HG03139 (cell line): ENCODE measurements around the gene CADPS.

Source experiments
- ATAC-seq: cut with Tn5 transposase; IDR thresholded peaks from one replicate; pipeline ENCODE4 v1.9.1; 2021; ENCODE audit not compliant: unreplicated experiment

The CADPS gene

GRCh38 chr3:62647711-62648110 lies 227.5 kb downstream of the CADPS start:
- ATAC-seq: no peak

GRCh38 chr3:62644493-62644892 lies 230.7 kb downstream of the CADPS start:
- ATAC-seq: no peak

DNA sequence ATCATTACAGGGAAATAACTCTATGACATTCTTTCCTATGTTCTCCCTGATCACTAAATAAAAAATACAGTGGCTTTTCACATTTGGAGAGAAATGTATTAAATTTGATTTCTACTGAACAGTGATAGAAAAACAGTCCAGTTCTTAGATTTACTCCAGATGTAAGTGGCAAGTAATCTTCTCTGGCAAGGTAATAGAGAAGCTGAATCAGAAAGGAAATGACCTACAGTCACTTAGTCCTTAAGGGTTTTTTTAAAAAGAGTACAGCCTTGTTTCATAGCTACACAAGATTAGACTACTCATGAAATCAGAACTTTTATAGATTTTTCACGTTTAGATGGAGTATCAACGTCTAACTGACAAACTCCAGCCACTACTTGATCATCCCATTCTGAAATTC lies 236.9 kb downstream of the CADPS start:
- no peak for ATAC-seq

- ATAC-seq: no peak
Observed at GRCh38 chr3:62636235-62636826, 238.9 kb downstream of the CADPS start.

- no peak for ATAC-seq
Observed at GRCh38 chr3:62632510-62633294, 242.5 kb downstream of the CADPS start.

- no peak for ATAC-seq
Observed at GRCh38 chr3:62631488-62631887, 243.7 kb downstream of the CADPS start.

DNA sequence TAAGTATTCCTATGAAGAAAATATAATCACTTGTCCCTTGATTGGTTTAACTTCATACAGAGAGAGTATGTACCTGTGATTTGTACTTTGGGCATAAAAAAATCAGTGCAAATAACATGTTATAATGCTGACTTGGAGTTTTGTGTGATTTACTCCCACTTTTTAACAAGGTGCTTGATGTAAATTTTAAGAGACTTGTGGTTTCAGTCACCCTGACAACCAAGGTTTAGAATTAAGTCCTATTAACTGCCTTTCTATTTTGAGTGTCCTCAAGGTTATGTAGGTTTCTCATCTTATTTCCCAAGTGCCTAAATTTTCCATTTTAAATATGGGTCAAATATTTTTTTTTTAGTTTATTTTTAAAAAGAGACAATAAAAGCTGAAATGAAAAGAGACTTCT lies 244.6 kb downstream of the CADPS start:
- ATAC-seq: no peak

DNA sequence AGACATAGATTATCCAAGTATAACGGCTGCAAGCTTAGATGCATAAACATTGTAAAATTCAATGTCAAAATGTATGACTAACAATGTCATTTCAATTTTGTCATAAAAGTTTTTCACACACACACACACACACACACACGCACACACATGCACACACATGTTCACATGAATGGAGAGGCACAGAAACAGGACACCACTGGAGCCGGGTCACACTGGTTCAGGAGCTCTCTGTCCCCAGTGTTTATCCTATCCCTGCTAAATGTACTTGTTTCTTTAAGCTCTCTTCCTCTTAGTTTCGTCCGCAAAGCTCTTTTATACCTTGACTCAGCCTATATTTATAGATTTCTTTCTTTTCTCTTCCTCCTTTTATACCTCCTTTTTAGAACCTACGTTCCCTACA lies 249.9 kb downstream of the CADPS start:
- ATAC-seq: no peak

GRCh38 chr3:62624185-62624584 lies 251.0 kb downstream of the CADPS start:
- no peak for ATAC-seq

GRCh38 chr3:62622553-62623174 lies 252.6 kb downstream of the CADPS start:
- ATAC-seq: no peak

DNA sequence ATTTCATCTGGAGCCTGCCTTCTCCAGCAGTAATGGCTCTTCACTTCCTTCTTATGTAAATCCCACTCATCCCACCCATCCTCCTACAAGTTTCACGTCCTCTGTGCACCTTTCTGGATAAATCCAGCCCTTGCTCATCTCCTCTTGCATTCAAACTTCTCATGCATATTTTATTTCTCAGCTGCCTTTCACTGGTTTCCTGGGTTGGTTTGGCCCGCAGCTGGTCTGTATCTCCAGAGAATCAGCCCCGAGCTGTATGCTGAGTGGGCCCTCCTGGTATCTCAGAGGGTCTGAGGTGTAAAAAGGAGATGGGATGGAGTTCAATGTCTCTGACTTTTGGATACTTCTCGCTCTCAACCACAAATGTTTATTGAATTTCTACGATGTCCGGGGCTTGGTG lies 253.3 kb downstream of the CADPS start:
- ATAC-seq: no peak

DNA sequence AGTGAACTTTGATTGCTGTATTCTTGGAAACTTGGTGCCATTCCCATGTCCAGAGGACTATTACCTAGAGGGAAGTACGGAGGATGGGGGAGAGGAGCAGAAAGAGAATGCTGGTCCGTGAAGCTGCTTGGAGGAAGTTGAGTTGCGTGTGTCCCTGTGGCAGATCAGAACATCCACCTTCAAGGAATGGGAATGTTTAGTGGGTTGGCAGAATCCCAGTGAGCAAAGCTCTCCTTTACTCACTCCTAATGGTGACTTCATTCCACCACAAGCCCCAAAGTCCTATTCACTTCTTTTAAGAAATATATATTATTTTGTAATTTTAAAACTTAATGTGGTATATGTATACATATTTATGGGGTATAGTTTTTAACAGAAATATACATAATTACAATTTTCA lies 254.0 kb downstream of the CADPS start:
- no peak for ATAC-seq

- ATAC-seq: no peak
Observed at GRCh38 chr3:62615258-62615849, 259.9 kb downstream of the CADPS start.

DNA sequence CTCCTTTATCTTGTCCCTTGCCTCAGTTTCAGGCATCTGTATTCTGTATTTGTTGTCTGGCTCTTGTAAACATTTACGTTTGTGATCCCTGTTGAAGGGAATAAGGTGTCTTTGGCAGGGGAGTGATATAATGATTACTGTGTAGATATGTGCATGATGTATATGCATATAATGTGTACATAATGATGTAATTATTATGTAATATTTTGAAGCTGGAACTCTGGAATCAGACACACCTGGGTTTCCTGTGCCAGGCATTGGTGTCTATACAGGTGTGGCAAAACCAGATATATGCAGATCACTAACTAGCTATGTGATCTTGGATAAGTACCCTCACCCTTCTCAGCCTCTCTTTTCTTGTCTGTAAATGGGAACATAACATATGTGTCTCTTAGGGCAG lies 260.7 kb downstream of the CADPS start:
- no peak for ATAC-seq

DNA sequence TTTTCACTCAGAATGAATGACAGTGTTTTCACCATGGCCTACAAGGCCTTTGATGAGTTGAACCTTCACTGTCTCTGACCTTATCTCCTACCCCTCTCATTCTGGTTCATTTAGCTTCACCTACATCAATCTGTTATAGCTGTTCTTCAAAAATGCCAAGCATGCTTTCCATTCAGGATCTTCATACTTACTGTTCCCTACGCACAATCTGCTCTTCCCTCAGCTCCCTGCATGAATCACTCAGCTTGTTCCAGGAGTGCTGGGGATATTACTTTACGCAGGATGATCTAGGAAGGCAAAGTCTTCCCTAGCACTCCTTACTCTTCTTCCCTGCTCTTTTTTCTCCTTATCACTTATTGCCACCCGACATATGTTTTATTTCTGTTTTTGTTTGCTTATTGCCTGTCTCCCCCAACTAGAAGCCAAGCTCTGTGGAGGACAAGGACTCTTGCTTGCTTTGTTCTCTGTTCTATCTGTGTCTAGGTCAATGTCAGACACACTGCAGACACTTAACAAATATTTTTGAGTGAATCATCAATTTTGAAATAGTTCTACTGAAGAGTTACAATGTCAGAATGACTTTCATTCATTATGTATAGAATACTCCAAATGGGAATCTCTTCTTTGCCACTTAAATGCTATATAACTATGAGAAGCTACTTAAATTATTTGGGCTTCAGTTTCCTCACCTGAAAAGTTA lies 263.5 kb downstream of the CADPS start:
- no peak for ATAC-seq

DNA sequence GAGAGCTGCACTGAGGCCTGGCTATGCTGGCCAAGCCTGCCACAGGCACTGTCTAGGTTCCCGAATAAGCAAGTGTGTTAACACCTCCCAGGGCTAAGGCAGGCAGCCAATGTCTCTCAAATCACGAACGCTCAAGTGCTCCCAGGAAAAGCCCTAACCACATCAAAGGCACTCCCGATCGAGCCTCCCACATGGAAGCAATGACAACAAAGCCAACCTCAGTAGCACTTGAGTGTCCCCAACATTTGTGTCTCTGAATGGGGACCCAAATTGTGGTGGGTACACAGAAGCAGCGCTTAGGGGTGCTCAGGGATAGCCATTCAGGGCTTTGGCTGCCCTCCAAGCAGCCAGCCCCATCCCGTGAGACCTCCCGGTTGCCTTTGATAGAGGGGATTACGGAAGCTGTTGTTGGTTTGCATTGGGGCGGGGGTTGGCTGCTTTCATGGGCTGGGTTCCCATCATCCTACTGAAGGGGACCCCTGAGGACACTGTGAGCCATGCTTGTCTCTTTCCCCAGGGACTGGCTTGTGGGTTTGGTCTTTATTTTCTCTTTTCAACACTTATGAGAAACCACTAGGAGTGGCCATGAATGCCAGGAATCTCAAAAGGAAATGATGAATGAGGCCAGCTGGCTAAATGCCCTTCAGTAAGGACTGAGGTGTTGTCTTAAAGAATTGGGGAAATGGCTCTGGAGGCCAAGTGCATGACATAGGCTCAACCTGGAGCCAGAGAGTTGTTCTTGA lies 267.8 kb downstream of the CADPS start:
- ATAC-seq: no peak

DNA sequence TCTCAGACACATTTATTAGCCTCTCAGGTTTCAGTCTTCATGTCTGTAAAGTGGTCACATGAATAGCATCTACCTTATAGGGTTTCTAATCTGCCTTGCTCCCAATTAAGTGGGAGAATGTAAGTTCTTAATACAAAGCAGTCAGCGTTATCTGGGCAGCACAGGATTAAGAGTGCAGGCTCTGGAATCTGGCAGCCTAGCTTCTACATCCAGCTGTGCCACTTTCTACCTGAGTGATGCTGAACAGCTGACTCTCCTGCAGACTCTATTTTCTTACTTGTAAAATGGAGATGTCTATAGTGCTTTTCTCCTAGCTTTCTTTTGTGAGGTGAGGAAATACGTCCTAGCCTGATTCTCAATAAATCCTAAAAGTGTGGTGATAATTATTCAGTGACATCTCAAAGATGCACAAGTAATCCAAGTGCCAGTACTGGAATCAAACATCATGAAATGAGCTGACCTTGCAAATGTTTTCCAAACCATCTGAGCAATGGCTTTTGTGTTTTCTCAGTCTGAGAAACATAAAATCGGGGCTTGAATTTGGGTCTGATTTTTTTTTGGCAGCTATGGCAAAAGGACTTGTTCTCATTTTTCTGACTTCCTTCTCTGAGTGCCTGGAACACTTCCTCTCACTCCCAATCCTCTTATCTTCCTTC lies 269.7 kb downstream of the CADPS start:
- ATAC-seq: no peak

GRCh38 chr3:62604751-62605351 lies 270.4 kb downstream of the CADPS start:
- ATAC-seq: no peak

GRCh38 chr3:62604298-62604697 lies 270.9 kb downstream of the CADPS start:
- ATAC-seq: no peak

GRCh38 chr3:62602987-62603386 lies 272.2 kb downstream of the CADPS start:
- no peak for ATAC-seq
